Stimulated activated CD4-positive, alpha-beta T cell treated with anti-CD3 and anti-CD28 coated beads, Interleukin-4, amount 100 ng/mL, for 24 hours (primary cell): ENCODE results near the gene TSHZ1.

Experiments used
- DNase-seq: peaks from one replicate; pipeline ENCODE4 v3.0.0-alpha.2; 2020

Gene TSHZ1

GRCh38 chr18:75210274-75211001, at the start of gene TSHZ1:
TSHZ1 (plus strand) TSS chr18:75210797; CDS start chr18:75211877, 1,080 bp downstream.
- DNase-seq = peak; percentile 68

GRCh38 chr18:75161256-75162028, 49.2 kb upstream of the TSHZ1 start:
- peak; percentile 15 for DNase-seq

GRCh38 chr18:75162467-75162866, 48.1 kb upstream of the TSHZ1 start:
- no peak for DNase-seq

GRCh38 chr18:75162978-75163377, 47.6 kb upstream of the TSHZ1 start:
- DNase-seq = no peak

- DNase-seq = no peak
Observed at GRCh38 chr18:75163736-75164135, 46.9 kb upstream of the TSHZ1 start.

GRCh38 chr18:75164479-75164878, 46.1 kb upstream of the TSHZ1 start:
- no peak for DNase-seq

- DNase-seq = no peak
Observed at GRCh38 chr18:75165926-75166325, 44.7 kb upstream of the TSHZ1 start.

GRCh38 chr18:75167137-75167536, 43.5 kb upstream of the TSHZ1 start:
- no peak for DNase-seq

- DNase-seq = no peak
Observed at GRCh38 chr18:75167759-75168618, 42.6 kb upstream of the TSHZ1 start.

- no peak for DNase-seq
Observed at GRCh38 chr18:75168619-75169018, 42.0 kb upstream of the TSHZ1 start.

- no peak for DNase-seq
Observed at GRCh38 chr18:75169411-75169810, 41.2 kb upstream of the TSHZ1 start.

GRCh38 chr18:75170022-75170789, 40.4 kb upstream of the TSHZ1 start:
- DNase-seq = no peak

- DNase-seq = no peak
Observed at GRCh38 chr18:75170916-75171315, 39.7 kb upstream of the TSHZ1 start.

- no peak for DNase-seq
Observed at GRCh38 chr18:75172299-75173124, 38.1 kb upstream of the TSHZ1 start.

- DNase-seq = no peak
Observed at GRCh38 chr18:75173125-75173432, 37.5 kb upstream of the TSHZ1 start.

GRCh38 chr18:75173738-75174137, 36.9 kb upstream of the TSHZ1 start:
- DNase-seq = no peak

GRCh38 chr18:75176849-75177248, 33.7 kb upstream of the TSHZ1 start:
- DNase-seq = no peak

- no peak for DNase-seq
Observed at GRCh38 chr18:75178376-75178775, 32.2 kb upstream of the TSHZ1 start.

- DNase-seq = no peak
Observed at GRCh38 chr18:75179819-75180600, 30.6 kb upstream of the TSHZ1 start.

GRCh38 chr18:75183524-75183923, 27.1 kb upstream of the TSHZ1 start:
- DNase-seq = no peak

GRCh38 chr18:75183973-75184493, 26.6 kb upstream of the TSHZ1 start:
- no peak for DNase-seq
